Measurements from ENCODE around the gene DSTYK. TPM values are rescaled to one million over a fixed set of nuclear protein-coding genes. Genes with fewer than 3 reads are reported as not detected.

Gene DSTYK
- total RNA-seq, 1 experiment from 2014 or later = 11.3 TPM

DNA sequence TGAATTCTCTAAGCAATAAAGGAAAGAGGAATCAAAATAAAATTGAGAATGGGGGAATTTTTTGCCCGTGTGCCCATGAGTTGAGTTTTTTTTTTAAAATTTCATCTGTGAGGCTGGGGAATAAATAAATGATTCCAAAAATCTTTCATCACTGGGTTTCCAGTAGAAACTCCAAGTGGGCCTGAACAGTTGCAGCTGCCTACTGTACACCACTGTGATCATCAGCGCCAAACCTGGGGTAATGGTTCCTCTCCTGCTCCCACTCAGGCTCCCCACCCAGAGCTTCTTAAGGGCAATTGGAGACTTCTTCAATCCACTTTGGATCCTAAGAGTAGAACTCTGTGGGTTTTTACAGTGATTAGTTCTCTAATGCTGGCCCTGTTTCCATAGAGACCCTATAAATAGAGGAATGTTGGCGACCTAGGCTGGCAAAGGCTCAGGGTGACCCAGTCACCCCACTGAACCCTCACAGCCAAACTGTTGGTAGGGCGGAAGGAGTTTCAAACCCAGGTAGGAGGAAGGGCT is 25.5 kb upstream of the DSTYK start:
- H3K36me3 ChIP-seq (ENCODE audit: control insufficient read depth, insufficient read depth, low read length) = no peaks in the 10 kb centered on the region
- ATAC-seq (no peak), DNase-seq (ENCODE audit: low read depth, low spot score) (no peak)
- TF ChIP-seq, protein P1, sequence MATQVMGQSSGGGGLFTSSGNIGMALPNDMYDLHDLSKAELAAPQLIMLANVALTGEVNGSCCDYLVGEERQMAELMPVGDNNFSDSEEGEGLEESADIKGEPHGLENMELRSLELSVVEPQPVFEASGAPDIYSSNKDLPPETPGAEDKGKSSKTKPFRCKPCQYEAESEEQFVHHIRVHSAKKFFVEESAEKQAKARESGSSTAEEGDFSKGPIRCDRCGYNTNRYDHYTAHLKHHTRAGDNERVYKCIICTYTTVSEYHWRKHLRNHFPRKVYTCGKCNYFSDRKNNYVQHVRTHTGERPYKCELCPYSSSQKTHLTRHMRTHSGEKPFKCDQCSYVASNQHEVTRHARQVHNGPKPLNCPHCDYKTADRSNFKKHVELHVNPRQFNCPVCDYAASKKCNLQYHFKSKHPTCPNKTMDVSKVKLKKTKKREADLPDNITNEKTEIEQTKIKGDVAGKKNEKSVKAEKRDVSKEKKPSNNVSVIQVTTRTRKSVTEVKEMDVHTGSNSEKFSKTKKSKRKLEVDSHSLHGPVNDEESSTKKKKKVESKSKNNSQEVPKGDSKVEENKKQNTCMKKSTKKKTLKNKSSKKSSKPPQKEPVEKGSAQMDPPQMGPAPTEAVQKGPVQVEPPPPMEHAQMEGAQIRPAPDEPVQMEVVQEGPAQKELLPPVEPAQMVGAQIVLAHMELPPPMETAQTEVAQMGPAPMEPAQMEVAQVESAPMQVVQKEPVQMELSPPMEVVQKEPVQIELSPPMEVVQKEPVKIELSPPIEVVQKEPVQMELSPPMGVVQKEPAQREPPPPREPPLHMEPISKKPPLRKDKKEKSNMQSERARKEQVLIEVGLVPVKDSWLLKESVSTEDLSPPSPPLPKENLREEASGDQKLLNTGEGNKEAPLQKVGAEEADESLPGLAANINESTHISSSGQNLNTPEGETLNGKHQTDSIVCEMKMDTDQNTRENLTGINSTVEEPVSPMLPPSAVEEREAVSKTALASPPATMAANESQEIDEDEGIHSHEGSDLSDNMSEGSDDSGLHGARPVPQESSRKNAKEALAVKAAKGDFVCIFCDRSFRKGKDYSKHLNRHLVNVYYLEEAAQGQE (IDR thresholded peaks at IDR 0.05; ENCODE audit: insufficient read depth in 1 of 2, low read depth in 2 of 2, low read length in 1 of 2) = no peak
- TF ChIP-seq POLR2AphosphoS5 (IDR thresholded peaks at IDR 0.05; ENCODE audit: low read depth, low read length) = no peak
- TF ChIP-seq SIN3A (IDR thresholded peaks at IDR 0.05; ENCODE audit: borderline replicate concordance, insufficient read depth, low read depth, low read length) = no peak
- TF ChIP-seq, protein P2, sequence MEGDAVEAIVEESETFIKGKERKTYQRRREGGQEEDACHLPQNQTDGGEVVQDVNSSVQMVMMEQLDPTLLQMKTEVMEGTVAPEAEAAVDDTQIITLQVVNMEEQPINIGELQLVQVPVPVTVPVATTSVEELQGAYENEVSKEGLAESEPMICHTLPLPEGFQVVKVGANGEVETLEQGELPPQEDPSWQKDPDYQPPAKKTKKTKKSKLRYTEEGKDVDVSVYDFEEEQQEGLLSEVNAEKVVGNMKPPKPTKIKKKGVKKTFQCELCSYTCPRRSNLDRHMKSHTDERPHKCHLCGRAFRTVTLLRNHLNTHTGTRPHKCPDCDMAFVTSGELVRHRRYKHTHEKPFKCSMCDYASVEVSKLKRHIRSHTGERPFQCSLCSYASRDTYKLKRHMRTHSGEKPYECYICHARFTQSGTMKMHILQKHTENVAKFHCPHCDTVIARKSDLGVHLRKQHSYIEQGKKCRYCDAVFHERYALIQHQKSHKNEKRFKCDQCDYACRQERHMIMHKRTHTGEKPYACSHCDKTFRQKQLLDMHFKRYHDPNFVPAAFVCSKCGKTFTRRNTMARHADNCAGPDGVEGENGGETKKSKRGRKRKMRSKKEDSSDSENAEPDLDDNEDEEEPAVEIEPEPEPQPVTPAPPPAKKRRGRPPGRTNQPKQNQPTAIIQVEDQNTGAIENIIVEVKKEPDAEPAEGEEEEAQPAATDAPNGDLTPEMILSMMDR (IDR thresholded peaks at IDR 0.05) = no peak
- TF ChIP-seq TCF7L2 (IDR thresholded peaks at IDR 0.05; ENCODE audit: low read depth, low read length) = no peak
- H3K27ac ChIP-seq (ENCODE audit: low read length) = no peak overlapping the region
- intact Hi-C loops (cut with micrococcal nuclease; ENCODE audit: unreplicated experiment) (no loop called here), in situ Hi-C loops (cut with HindIII; ENCODE audit: low pct_unique_long_range_greater_than_20kb, low sequenced_read_pairs) (no loop called here)
- no peaks in the 10 kb centered on the region for H3K4me1 ChIP-seq (ENCODE audit: control insufficient read depth, insufficient read depth, low read length)
- ChIA-PET CTCF (interaction anchor here (0.5 kb wide), 1 partner anchor 19 kb away, joined by 4 read pairs; no protein-coding TSS in a partner anchor), POLR2A (no interaction called here)
- no peak overlapping the region for H3K4me3 ChIP-seq (ENCODE audit: low read depth in 2 of 2, low read length in 2 of 2)
- no TSS peak for BruUV-seq (replicated peaks)
- H3K9me3 ChIP-seq (ENCODE audit: control insufficient read depth, insufficient read depth, low read depth, low read length) = no peaks in the 10 kb centered on the region
- no peaks in the 10 kb centered on the region for H3K27me3 ChIP-seq (ENCODE audit: control insufficient read depth, insufficient read depth, low read length)

DNA sequence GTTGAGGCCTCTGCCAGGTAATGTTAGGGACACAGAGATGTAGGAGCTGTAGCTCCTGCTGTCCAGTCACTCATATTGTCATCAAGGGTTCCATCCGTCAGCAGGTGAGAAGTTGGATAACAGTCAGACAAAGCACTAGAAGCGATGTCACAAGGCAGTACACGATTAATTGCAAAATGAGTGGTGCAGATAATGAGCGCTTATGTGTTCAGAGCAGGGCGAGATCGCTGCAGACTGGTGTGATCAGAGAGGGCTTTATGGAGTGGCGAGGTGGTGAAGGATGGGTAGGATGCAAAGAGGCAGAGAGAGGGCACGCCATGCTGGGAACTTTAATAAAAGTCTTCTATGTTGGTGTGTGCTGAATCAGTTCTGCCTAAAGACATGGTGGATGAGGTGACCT is 25.0 kb upstream of the DSTYK start:
- TF ChIP-seq TCF7L2 (IDR thresholded peaks at IDR 0.05; ENCODE audit: low read depth, low read length) = no peak
- no peak for TF ChIP-seq POLR2AphosphoS5 (IDR thresholded peaks at IDR 0.05; ENCODE audit: low read depth, low read length)
- TF ChIP-seq, protein P1 (IDR thresholded peaks at IDR 0.05; ENCODE audit: insufficient read depth in 1 of 2, low read depth in 2 of 2, low read length in 1 of 2) = no peak
- no peak for TF ChIP-seq SIN3A (IDR thresholded peaks at IDR 0.05; ENCODE audit: borderline replicate concordance, insufficient read depth, low read depth, low read length)
- TF ChIP-seq, protein P2 (IDR thresholded peaks at IDR 0.05) = no peak
- no peaks in the 10 kb centered on the region for H3K9me3 ChIP-seq (ENCODE audit: control insufficient read depth, insufficient read depth, low read depth, low read length)
- H3K27ac ChIP-seq (ENCODE audit: low read length) = no peak overlapping the region
- BruUV-seq (replicated peaks) = no TSS peak
- H3K4me1 ChIP-seq (ENCODE audit: control insufficient read depth, insufficient read depth, low read length) = no peaks in the 10 kb centered on the region
- ATAC-seq = no peak
- DNase-seq (ENCODE audit: low read depth, low spot score) = no peak
- H3K4me3 ChIP-seq (ENCODE audit: low read depth in 2 of 2, low read length in 2 of 2) = no peak overlapping the region
- ChIA-PET POLR2A (no interaction called here), CTCF (interaction anchor here (0.5 kb wide), 1 partner anchor 20 kb away, joined by 4 read pairs; no protein-coding TSS in a partner anchor)
- H3K36me3 ChIP-seq (ENCODE audit: control insufficient read depth, insufficient read depth, low read length) = no peaks in the 10 kb centered on the region
- in situ Hi-C loops (cut with HindIII; ENCODE audit: low pct_unique_long_range_greater_than_20kb, low sequenced_read_pairs) = no loop called here
- intact Hi-C loops (cut with micrococcal nuclease; ENCODE audit: unreplicated experiment) = no loop called here
- H3K27me3 ChIP-seq (ENCODE audit: control insufficient read depth, insufficient read depth, low read length) = no peaks in the 10 kb centered on the region
